ENCODE data around the gene PID1.
A peak's percentile ranks its signal among the peaks of the same experiment; 100 is the strongest.

The PID1 gene

DNA sequence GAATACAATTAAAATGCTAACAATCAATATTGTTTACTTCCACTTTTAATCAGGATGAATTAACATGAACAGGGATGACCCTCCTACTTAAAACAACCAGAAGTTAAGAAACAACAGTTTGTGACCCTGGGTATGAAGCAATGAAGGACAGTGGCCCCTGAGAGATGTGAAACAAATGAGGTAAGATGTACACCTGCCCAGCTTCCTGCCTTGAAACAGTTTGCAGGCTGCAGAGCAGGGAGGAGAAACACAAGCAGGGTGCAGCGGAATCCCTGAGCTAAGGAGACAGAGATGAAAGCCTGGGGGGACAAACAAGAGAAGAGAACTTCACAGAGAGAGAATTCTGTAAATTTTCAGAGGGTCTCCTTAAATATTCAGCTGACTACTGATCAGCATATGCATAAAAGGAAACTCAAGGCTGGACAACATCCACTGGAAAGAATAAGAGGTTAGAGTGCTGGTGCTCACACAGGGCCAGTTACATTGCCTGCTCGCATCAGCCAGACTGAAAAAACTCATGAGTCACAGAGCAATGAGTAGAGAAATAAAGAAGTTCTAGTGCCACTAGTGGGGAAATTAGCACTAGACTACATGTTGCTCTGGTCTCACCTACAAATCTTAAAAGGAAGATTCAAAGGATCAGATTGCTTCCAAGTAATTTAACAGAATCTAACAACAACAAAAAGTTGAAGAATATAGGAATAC lies 106.4 kb downstream of the PID1 start:
- no peak for DNase-seq (ENCODE audit: low read depth in 2 of 2)

DNA sequence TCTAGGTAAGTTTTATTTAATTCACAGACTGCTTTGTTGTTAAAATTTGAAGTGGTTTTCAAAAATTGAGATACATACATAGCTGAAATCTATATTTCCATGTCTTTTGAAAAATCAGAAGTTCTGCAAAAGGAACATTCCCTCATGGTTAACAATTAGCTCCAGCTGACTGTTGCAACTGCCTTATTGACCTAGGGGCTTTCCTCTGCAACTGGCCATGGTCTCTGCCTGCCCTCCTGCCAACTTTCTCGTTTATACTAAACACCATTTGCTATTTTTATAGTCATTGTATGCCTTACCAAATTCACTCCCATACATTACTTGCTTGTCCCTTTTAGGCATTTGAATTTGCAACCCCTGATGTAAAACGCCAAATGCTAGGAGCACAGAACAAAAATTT lies 107.2 kb downstream of the PID1 start:
- DNase-seq (ENCODE audit: low read depth in 2 of 2): no peak

- no peak for DNase-seq (ENCODE audit: low read depth in 2 of 2)
Observed at GRCh38 chr2:229162015-229162414, 109.1 kb downstream of the PID1 start.

DNA sequence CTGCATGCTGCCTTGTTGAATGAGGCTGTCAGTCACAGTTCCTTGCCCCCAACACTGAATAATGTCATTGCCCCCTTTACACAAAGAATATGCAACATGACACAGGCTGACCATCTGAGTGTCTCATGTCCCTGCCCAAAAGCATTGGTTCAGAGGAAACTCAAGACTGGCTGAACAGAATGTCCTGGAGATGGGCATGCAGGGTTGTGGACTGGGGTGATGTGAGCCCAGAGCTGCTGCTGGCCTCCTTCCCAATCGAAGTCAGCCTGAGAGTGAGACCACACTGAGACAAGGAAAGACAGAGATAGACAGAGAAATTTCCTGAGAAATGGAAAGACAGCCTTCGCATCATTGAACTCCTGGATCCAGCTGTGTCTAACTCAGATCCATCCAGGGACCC lies 110.1 kb downstream of the PID1 start:
- DNase-seq (ENCODE audit: low read depth in 2 of 2): no peak

DNA sequence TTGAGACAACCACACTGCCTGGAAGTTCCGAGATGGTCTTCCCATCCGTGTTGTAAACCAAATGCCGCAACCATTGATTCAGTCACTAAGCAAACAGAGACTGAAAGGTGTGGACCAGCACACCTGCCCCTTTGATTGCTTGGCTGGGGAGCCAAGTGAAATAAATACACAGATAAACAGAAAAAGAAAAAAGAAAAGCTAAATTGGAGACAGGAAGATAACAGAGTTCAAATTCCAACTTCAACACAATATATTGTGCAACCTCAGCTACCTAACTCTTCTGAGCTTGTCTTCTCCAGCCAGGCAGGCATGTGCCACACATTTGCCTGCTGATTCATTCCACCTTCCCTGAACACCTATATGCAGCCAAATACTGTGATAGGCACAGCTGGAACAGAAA lies 110.9 kb downstream of the PID1 start:
- no peak for DNase-seq (ENCODE audit: low read depth in 2 of 2)

DNA sequence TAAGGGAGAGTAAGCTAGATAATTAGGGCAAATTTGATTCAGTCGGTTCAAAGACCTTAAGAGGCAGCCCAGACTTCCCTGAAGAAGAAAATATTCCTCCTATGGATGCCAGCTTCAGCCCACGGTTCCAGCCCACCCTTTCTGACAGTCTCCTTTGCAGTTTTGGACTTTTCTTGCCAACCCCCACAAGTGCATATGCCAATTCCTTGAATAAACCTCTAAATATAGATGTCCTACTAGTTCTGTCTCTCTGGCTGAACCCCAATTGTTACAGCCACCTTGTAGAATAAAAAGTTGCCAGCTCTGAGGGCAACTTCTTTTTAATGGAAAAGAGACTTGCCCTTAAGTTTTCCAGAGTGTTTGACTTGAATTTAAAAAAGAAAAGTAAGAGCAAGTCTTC lies 111.7 kb downstream of the PID1 start:
- DNase-seq (ENCODE audit: low read depth in 2 of 2): no peak

DNA sequence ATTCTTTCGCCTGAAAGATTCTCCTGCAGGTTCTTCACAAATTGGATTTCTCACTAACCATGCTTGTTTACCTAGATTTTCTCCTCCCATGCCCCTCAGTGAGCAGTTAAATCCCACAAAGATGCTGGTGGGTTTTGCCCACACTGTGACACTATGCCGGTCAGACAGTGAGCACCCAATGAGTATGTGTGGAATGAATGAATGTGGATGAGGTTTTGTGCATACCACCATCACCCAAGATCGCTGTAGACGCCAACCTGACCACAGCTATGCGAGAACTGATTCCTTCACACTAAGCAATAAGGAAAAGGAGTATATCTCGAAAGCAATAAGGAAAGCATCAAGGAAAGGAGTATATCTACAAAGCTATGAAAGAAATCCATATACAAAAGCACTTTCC lies 116.7 kb downstream of the PID1 start:
- DNase-seq (ENCODE audit: low read depth in 2 of 2): peak; percentile 38 to 50

GRCh38 chr2:229153951-229154350 lies 117.1 kb downstream of the PID1 start:
- DNase-seq (ENCODE audit: low read depth in 2 of 2): no peak

- no peak for DNase-seq (ENCODE audit: low read depth in 2 of 2)
Observed at GRCh38 chr2:229153267-229153666, 117.8 kb downstream of the PID1 start.

GRCh38 chr2:229152674-229153073 lies 118.4 kb downstream of the PID1 start:
- DNase-seq (ENCODE audit: low read depth in 2 of 2): no peak

- no peak for DNase-seq (ENCODE audit: low read depth in 2 of 2)
Observed at GRCh38 chr2:229150317-229150716, 120.8 kb downstream of the PID1 start.

GRCh38 chr2:229141424-229142025 lies 129.6 kb downstream of the PID1 start:
- peak; percentile 5 to 7 for DNase-seq (ENCODE audit: low read depth in 2 of 2)

DNA sequence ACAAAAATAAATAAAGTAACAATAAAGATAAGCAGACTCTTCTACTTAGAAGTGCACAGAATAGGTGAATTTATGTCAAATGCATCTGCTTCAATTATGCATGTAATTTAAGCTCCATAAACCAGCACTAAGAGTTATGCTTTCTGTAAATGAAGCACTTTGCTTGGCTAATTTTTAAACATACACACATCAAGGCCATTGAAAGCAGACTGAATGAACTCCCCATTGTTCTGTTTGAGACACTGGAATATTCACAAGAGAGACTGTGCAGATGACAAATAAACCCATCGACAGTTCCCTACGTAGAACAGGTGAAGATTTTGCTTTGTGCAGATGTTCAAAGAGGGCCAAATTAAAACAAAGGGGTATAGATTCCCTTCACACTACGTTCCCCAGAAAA lies 133.4 kb downstream of the PID1 start:
- DNase-seq (ENCODE audit: low read depth in 2 of 2): no peak

DNA sequence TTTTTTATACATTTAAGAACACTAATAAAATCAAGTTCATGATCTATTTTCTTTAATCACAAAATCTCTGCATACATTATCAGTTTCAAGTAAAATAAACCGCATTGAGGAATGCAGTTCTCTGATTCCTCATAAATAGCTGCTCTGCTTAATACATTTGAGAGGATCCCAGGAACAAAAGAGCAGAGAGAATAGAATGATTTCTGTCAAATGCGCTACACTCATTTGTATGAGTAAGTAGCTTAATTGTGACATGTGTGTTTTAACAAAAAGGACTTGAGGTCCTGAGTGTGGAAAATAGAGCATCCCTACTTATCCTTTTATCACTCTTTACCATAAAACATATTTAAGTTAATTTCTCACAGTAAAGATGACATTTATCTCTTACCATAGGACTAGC lies 134.0 kb downstream of the PID1 start:
- DNase-seq (ENCODE audit: low read depth in 2 of 2): no peak

DNA sequence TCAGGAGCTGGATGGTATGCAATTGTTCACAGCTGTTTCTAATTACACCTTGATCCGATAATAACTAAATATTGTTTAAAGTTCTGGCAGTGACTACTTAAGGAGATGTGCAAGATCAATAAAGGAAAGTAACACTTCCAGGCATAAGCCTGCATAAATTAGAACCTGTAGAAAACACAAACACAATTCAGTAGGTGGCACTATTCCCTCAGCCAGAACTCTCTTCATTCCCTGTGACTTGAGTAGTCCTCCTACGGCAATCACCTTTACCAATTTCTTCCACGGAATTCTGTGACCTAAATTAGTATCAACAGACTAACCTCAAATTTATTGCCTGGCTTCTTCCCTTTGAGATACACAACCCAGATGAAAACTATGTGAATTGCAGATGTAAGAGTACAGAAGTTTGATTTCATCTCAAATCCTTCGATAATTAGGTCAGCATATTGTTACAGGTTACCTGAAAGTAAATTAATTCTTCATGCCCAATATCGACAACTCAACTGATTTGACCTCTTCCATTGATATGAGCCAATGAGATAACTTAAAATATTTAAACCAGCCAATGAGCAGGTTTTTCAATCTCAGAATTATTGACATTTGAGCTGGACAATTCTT lies 137.8 kb downstream of the PID1 start:
- DNase-seq (ENCODE audit: low read depth in 2 of 2): peak; percentile 6 to 10

GRCh38 chr2:229132236-229132635 lies 138.9 kb downstream of the PID1 start:
- no peak for DNase-seq (ENCODE audit: low read depth in 2 of 2)

DNA sequence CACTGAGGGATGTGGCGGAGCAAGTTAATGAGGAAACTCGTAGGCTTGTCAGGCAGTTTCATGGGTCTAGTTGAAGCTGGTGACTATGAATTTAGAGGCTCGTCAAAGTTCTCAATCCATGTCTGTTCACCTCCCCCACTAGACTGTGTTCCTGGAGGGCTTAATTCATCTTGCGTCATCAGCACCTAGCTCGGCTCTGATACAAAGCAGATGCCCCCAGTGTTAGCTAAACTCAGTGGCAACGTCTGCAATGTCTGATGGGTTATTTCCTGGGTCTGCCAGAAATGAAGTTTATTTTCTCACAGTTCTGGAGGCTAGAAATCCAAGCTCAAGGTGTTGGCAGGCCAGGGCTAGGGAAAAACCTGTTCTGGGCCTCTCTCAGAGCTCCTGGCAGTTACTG lies 140.6 kb downstream of the PID1 start:
- DNase-seq (ENCODE audit: low read depth in 2 of 2): no peak

GRCh38 chr2:229129738-229130371 lies 141.2 kb downstream of the PID1 start:
- DNase-seq (ENCODE audit: low read depth in 2 of 2): no peak

DNA sequence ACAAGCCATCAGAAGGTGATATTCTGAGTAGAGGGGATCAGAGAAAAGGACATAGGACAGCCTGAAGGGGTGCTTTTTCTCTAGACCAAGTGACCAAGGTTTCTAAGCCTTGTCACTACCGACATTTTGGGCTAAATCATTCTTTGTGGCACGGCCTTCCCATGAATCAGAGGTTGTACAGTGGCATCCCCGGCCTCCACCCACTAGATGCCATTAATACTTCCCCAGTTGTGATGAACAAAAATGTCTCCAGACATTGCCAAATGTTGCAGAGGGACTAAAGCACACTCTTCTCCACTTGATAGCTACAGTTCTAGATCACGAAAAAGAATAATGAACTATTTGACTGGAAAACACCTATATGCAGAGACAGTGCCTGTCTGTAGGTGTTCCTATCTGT lies 143.6 kb downstream of the PID1 start:
- no peak for DNase-seq (ENCODE audit: low read depth in 2 of 2)

DNA sequence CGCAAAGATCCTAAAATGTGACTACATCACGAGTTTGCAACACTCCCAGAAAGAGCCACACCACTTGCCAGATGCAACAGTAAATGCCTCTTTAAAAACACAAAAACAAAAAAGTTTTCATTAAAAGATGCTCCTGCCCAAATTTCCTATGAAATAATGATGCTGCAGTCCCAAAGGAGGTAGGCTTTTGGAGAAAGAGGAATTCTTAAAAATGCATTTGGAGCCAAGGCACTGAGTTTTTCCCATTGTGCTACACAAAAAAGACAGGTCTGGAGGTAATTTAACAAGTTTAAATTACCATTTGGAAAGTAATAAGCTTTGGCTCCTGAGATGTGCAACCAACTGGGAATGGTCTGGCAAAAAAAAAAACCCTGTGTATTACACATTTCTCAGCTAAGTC lies 145.0 kb downstream of the PID1 start:
- no peak for DNase-seq (ENCODE audit: low read depth in 2 of 2)

DNA sequence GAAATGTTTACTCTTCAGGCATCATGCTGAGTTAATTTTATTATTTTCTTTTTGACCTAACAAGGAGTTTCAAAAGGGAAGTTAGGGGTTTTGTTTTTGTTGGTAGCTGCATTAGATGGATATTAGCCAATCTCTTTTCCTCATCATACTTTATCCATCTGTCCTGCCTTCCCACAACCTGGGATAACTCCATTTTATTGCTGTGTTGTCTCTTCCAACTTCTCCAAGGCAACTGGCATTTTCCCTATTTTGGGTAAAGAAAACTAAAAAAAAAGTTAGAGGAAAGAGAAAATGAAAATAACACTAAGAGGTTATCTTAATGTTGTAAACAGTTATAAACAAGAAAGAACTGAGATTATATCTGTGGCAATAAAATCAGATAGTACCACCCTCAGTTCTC lies 147.0 kb downstream of the PID1 start:
- DNase-seq (ENCODE audit: low read depth in 2 of 2): no peak

- DNase-seq (ENCODE audit: low read depth in 2 of 2): no peak
Observed at GRCh38 chr2:229118927-229119326, 152.2 kb downstream of the PID1 start.

GRCh38 chr2:229118336-229118735 lies 152.8 kb downstream of the PID1 start:
- DNase-seq (ENCODE audit: low read depth in 2 of 2): no peak

Data from fibroblast of skin of left biceps (primary cell).